HEK293 (cell line): Measurements from ENCODE around the gene IL3RA.
A peak's percentile ranks its signal among the peaks of the same experiment; 100 is the strongest.

Experiments used
- CTCF ChIA-PET: fragments of 350-600 bp; formaldehyde crosslinking; extraction: SDS; loops from one replicate; lab custom pipeline; 2021; ENCODE audit warnings: antibody characterized with exemption; lab: Yijun Ruan, JAX
- POLR2A ChIA-PET: fragments of 300-600 bp; formaldehyde crosslinking; extraction: SDS; loops from one replicate; lab custom pipeline; 2020; ENCODE audit warnings: antibody characterized with exemption, inconsistent platforms; lab: Yijun Ruan, JAX
- H3K27ac ChIP-seq: fragments of 200-500 bp; sonication (Bioruptor generic); 2 replicates; pipeline ENCODE4 v1.5.1; 2014; ENCODE audit warnings: low read depth, low read length, control low read depth, inconsistent platforms; ENCODE audit errors: extremely low read depth
- H3K36me3 ChIP-seq, 2 experiments: fragments of 200-500 bp in 1 of 2; sonication (Bioruptor generic) in 1 of 2; 1 replicate in 1 of 2; 2 replicates in 1 of 2; pipeline ENCODE4 v1.5.1; 2014 to 2017; ENCODE audit warnings: inconsistent platforms in 2 of 2, low read length in 2 of 2; ENCODE audit not compliant: control insufficient read depth in 2 of 2, insufficient read depth in 1 of 2
- H3K4me1 ChIP-seq: fragments of 200-500 bp; sonication (Bioruptor generic); 2 replicates; pipeline ENCODE4 v1.5.1; 2014; ENCODE audit warnings: mild to moderate bottlenecking, low read length, inconsistent platforms; ENCODE audit not compliant: control insufficient read depth, insufficient read depth
- H3K4me3 ChIP-seq: 2 replicates; pipeline ENCODE4 v1.5.1; 2011; ENCODE audit warnings: low read depth, mild to moderate bottlenecking, control low read depth, low read length, moderate library complexity
- H3K9me3 ChIP-seq: fragments of 200-500 bp; sonication (Bioruptor generic); 2 replicates; pipeline ENCODE4 v1.5.1; 2014; ENCODE audit warnings: low read depth, low read length, inconsistent platforms; ENCODE audit not compliant: control insufficient read depth, insufficient read depth
- EGR2 ChIP-seq: fragments of 450-650 bp; formaldehyde crosslinking; IDR thresholded peaks from 2 replicates; pipeline ENCODE4 v1.5.1; 2016; ENCODE audit warnings: low read depth, missing biosample characterization, missing genetic modification characterization
- GLIS2 ChIP-seq: fragments of 450-650 bp; formaldehyde crosslinking; IDR thresholded peaks from 2 replicates; pipeline ENCODE4 v1.5.1; 2016; ENCODE audit warnings: missing biosample characterization, missing genetic modification characterization
- KLF16 ChIP-seq: fragments of 450-650 bp; formaldehyde crosslinking; IDR thresholded peaks from 2 replicates; pipeline ENCODE4 v1.5.1; 2017; ENCODE audit warnings: missing biosample characterization, missing genetic modification characterization
- MZF1 ChIP-seq: fragments of 450-650 bp; formaldehyde crosslinking; IDR thresholded peaks from 2 replicates; pipeline ENCODE4 v1.5.1; 2017; ENCODE audit warnings: missing biosample characterization, missing genetic modification characterization, borderline replicate concordance
- SP3 ChIP-seq: fragments of 450-650 bp; formaldehyde crosslinking; IDR thresholded peaks from 2 replicates; pipeline ENCODE4 v1.5.1; 2016; ENCODE audit warnings: missing biosample characterization, missing genetic modification characterization
- ZFHX2 ChIP-seq: fragments of 450-650 bp; formaldehyde crosslinking; conservative IDR thresholded peaks from 2 replicates; pipeline ENCODE4 v1.5.1; 2016; ENCODE audit warnings: missing biosample characterization, missing genetic modification characterization
- ZNF121 ChIP-seq: fragments of 450-650 bp; formaldehyde crosslinking; IDR thresholded peaks from 2 replicates; pipeline ENCODE4 v1.5.1; 2016; ENCODE audit warnings: missing biosample characterization, missing genetic modification characterization
- ZNF239 ChIP-seq: fragments of 450-650 bp; formaldehyde crosslinking; IDR thresholded peaks from 2 replicates; pipeline ENCODE4 v1.5.1; 2016; ENCODE audit warnings: missing biosample characterization, missing genetic modification characterization
- ZNF292 ChIP-seq: fragments of 450-650 bp; formaldehyde crosslinking; IDR thresholded peaks from 2 replicates; pipeline ENCODE4 v1.5.1; 2016; ENCODE audit warnings: low read depth, missing biosample characterization, missing genetic modification characterization, borderline replicate concordance
- ZNF521 ChIP-seq: fragments of 450-650 bp; formaldehyde crosslinking; IDR thresholded peaks from 2 replicates; pipeline ENCODE4 v1.5.1; 2017; ENCODE audit warnings: missing biosample characterization, mild to moderate bottlenecking, missing genetic modification characterization
- ZNF529 ChIP-seq: fragments of 450-650 bp; formaldehyde crosslinking; IDR thresholded peaks from 2 replicates; pipeline ENCODE4 v1.5.1; 2017; ENCODE audit warnings: missing genetic modification characterization, missing biosample characterization; ENCODE audit not compliant: insufficient replicate concordance
- ZNF585B ChIP-seq: fragments of 450-650 bp; formaldehyde crosslinking; IDR thresholded peaks from 2 replicates; pipeline ENCODE4 v1.5.1; 2016; ENCODE audit warnings: missing biosample characterization, missing genetic modification characterization
- ZNF624 ChIP-seq: fragments of 450-650 bp; formaldehyde crosslinking; IDR thresholded peaks from 2 replicates; pipeline ENCODE4 v1.5.1; 2017; ENCODE audit warnings: missing biosample characterization, missing genetic modification characterization
- ZNF626 ChIP-seq: fragments of 450-650 bp; sonication (Bioruptor Pico); formaldehyde crosslinking; IDR thresholded peaks from 2 replicates; pipeline ENCODE4 v1.5.1; 2018; ENCODE audit warnings: missing biosample characterization, missing genetic modification characterization, inconsistent platforms
- TF ChIP-seq, protein P1 (sequence below): fragments of 450-650 bp; formaldehyde crosslinking; IDR thresholded peaks from 2 replicates; pipeline ENCODE4 v1.5.1; 2016; ENCODE audit warnings: missing biosample characterization, missing genetic modification characterization
- TF ChIP-seq, protein P2 (sequence below): fragments of 450-650 bp; formaldehyde crosslinking; IDR thresholded peaks from 2 replicates; pipeline ENCODE4 v1.5.1; 2016; ENCODE audit warnings: missing biosample characterization, missing genetic modification characterization
- TF ChIP-seq, protein P3 (sequence below): fragments of 450-650 bp; formaldehyde crosslinking; IDR thresholded peaks from 2 replicates; pipeline ENCODE4 v1.5.1; 2016; ENCODE audit warnings: missing biosample characterization, missing genetic modification characterization
- TF ChIP-seq, protein P4 (sequence below): fragments of 450-650 bp; formaldehyde crosslinking; IDR thresholded peaks from 2 replicates; pipeline ENCODE4 v1.5.1; 2016; ENCODE audit warnings: missing biosample characterization, missing genetic modification characterization, borderline replicate concordance

IL3RA gene

DNA sequence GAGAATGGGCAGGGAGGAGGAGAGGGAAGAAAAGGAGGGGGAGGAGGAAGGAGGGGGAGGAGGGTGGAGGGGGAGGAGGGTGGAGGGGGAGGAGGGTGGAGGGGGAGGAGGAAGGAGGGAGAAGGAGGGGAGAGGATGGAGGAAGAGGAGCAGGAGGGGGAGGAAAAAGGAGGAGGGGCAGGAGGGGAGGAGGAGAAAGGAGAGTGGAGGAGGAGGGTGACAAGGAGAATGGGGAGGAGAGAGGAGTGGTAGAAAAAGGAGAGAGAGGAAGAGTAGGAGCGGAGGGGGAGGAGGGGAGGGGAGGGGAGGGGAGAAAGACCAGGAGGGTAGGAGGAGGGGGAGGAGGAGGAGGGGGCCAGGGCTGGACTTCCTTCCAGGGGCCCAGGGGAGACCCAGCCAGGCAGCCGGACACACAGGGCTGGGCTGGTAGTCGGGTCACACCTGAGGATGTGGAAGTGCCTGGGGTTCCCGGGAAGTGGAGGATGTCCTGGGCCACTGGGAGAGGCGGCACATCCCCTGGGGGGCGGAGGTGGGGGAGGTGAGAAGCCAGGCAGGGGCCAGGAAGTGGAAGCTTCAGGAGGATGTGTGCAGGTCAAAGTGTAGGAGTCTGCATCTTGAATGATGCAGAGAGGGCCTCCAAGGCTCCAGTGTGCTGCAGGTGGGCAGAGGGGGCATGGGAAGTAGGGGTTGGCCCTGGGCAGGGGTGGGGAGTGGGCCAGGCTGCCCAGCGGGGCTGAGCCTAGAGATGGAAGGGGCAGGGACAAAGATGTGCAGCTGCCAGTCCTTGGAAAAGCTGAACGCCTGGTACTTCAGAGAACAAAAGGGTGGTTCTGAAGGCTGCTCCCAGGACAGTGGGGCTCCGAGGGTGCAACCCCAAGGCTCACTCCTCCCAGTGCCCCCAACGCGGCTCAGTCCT is 18.8 kb downstream of the IL3RA start:
- no peak for TF ChIP-seq ZNF624 (tag by site-specific recombination)
- TF ChIP-seq, protein P1, sequence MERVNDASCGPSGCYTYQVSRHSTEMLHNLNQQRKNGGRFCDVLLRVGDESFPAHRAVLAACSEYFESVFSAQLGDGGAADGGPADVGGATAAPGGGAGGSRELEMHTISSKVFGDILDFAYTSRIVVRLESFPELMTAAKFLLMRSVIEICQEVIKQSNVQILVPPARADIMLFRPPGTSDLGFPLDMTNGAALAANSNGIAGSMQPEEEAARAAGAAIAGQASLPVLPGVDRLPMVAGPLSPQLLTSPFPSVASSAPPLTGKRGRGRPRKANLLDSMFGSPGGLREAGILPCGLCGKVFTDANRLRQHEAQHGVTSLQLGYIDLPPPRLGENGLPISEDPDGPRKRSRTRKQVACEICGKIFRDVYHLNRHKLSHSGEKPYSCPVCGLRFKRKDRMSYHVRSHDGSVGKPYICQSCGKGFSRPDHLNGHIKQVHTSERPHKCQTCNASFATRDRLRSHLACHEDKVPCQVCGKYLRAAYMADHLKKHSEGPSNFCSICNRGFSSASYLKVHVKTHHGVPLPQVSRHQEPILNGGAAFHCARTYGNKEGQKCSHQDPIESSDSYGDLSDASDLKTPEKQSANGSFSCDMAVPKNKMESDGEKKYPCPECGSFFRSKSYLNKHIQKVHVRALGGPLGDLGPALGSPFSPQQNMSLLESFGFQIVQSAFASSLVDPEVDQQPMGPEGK (tag by site-specific recombination) = peak; percentile 52; the same call in 1 of the 2 replicates
- no peak for TF ChIP-seq ZNF626 (tag by site-specific recombination)
- peak; percentile 12; the same call in 1 of the 2 replicates for TF ChIP-seq SP3 (tag by site-specific recombination)
- no peak for TF ChIP-seq ZNF292 (tag by site-specific recombination)
- TF ChIP-seq ZNF239 (tag by site-specific recombination) = no peak
- peak; percentile 25; the same call in 1 of the 2 replicates for TF ChIP-seq ZFHX2 (tag by site-specific recombination)
- TF ChIP-seq KLF16 (tag by site-specific recombination) = no peak
- TF ChIP-seq, protein P2, sequence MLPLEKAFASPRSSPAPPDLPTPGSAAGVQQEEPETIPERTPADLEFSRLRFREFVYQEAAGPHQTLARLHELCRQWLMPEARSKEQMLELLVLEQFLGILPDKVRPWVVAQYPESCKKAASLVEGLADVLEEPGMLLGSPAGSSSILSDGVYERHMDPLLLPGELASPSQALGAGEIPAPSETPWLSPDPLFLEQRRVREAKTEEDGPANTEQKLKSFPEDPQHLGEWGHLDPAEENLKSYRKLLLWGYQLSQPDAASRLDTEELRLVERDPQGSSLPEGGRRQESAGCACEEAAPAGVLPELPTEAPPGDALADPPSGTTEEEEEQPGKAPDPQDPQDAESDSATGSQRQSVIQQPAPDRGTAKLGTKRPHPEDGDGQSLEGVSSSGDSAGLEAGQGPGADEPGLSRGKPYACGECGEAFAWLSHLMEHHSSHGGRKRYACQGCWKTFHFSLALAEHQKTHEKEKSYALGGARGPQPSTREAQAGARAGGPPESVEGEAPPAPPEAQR = no peak
- TF ChIP-seq MZF1 = no peak
- TF ChIP-seq GLIS2 (tag by site-specific recombination) = peak; percentile 63; the same call in 1 of the 2 replicates
- TF ChIP-seq ZNF585B (tag by site-specific recombination) = no peak
- TF ChIP-seq ZNF529 (tag by site-specific recombination) = no peak
- TF ChIP-seq, protein P3, sequence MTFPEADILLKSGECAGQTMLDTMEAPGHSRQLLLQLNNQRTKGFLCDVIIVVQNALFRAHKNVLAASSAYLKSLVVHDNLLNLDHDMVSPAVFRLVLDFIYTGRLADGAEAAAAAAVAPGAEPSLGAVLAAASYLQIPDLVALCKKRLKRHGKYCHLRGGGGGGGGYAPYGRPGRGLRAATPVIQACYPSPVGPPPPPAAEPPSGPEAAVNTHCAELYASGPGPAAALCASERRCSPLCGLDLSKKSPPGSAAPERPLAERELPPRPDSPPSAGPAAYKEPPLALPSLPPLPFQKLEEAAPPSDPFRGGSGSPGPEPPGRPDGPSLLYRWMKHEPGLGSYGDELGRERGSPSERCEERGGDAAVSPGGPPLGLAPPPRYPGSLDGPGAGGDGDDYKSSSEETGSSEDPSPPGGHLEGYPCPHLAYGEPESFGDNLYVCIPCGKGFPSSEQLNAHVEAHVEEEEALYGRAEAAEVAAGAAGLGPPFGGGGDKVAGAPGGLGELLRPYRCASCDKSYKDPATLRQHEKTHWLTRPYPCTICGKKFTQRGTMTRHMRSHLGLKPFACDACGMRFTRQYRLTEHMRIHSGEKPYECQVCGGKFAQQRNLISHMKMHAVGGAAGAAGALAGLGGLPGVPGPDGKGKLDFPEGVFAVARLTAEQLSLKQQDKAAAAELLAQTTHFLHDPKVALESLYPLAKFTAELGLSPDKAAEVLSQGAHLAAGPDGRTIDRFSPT = peak; percentile 49
- TF ChIP-seq ZNF521 (tag by site-specific recombination) = no peak
- TF ChIP-seq EGR2 (tag by site-specific recombination) = peak; percentile 12; the same call in 1 of the 2 replicates
- ChIA-PET CTCF (no interaction called here), POLR2A (no interaction called here)
- Histone ChIP-seq H3K9me3 (no peaks in the 10 kb centered on the region), H3K27ac (no peak overlapping the region), H3K4me1 (no peaks in the 10 kb centered on the region), H3K4me3 (no peak overlapping the region), H3K36me3 (no peaks in the 10 kb centered on the region)

DNA sequence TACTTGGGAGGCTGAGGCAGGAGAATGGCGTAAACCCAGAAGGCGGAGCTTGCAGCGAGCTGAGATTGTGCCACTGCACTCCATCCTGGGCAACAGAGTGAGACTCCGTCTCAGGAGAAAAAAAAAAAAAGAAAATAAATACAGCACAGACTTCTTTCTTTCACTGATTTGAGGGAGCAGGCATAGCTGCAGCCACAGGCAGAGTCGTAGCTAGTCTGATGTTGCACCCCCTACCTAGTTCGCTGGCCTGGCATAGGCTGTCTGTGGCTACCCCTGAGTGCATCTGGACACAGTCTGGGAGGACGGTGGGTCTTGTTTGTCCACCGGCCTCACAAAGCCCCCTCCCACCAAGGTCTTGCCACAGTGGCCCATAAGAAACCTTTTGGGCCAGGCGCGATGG is 21.4 kb downstream of the IL3RA start:
- H3K27ac ChIP-seq = no peak overlapping the region
- TF ChIP-seq, protein P4, sequence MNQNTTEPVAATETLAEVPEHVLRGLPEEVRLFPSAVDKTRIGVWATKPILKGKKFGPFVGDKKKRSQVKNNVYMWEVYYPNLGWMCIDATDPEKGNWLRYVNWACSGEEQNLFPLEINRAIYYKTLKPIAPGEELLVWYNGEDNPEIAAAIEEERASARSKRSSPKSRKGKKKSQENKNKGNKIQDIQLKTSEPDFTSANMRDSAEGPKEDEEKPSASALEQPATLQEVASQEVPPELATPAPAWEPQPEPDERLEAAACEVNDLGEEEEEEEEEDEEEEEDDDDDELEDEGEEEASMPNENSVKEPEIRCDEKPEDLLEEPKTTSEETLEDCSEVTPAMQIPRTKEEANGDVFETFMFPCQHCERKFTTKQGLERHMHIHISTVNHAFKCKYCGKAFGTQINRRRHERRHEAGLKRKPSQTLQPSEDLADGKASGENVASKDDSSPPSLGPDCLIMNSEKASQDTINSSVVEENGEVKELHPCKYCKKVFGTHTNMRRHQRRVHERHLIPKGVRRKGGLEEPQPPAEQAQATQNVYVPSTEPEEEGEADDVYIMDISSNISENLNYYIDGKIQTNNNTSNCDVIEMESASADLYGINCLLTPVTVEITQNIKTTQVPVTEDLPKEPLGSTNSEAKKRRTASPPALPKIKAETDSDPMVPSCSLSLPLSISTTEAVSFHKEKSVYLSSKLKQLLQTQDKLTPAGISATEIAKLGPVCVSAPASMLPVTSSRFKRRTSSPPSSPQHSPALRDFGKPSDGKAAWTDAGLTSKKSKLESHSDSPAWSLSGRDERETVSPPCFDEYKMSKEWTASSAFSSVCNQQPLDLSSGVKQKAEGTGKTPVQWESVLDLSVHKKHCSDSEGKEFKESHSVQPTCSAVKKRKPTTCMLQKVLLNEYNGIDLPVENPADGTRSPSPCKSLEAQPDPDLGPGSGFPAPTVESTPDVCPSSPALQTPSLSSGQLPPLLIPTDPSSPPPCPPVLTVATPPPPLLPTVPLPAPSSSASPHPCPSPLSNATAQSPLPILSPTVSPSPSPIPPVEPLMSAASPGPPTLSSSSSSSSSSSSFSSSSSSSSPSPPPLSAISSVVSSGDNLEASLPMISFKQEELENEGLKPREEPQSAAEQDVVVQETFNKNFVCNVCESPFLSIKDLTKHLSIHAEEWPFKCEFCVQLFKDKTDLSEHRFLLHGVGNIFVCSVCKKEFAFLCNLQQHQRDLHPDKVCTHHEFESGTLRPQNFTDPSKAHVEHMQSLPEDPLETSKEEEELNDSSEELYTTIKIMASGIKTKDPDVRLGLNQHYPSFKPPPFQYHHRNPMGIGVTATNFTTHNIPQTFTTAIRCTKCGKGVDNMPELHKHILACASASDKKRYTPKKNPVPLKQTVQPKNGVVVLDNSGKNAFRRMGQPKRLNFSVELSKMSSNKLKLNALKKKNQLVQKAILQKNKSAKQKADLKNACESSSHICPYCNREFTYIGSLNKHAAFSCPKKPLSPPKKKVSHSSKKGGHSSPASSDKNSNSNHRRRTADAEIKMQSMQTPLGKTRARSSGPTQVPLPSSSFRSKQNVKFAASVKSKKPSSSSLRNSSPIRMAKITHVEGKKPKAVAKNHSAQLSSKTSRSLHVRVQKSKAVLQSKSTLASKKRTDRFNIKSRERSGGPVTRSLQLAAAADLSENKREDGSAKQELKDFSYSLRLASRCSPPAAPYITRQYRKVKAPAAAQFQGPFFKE (tag by site-specific recombination) = no peak
- no peak for TF ChIP-seq ZNF121 (tag by site-specific recombination)
- no peaks in the 10 kb centered on the region for H3K4me1 ChIP-seq
- no peaks in the 10 kb centered on the region for H3K36me3 ChIP-seq
- H3K4me3 ChIP-seq = no peak overlapping the region
- ChIA-PET CTCF (no interaction called here), POLR2A (no interaction called here)
- H3K9me3 ChIP-seq = no peaks in the 10 kb centered on the region
